Smooth muscle cell (in vitro differentiated cells): ENCODE results near the gene ARHGAP25. TPM values are rescaled to one million over a fixed set of nuclear protein-coding genes. Genes with fewer than 3 reads are reported as not detected.

Experiments used
- DNase-seq: peaks from one replicate; lab custom pipeline; 2025; ENCODE audit not compliant: unreplicated experiment; lab: John Stamatoyannopoulos, UW
- H2AFZ ChIP-seq: fragments of 200-600 bp; sonication (generic); 2 replicates; pipeline ENCODE4 v1.6.0; 2016; ENCODE audit warnings: antibody characterized with exemption, low read depth, mild to moderate bottlenecking
- H3F3A ChIP-seq: fragments of 200-600 bp; sonication (generic); 2 replicates; pipeline ENCODE4 v1.6.0; 2017; ENCODE audit warnings: antibody characterized with exemption, low read depth
- H3K27ac ChIP-seq: fragments of 200-600 bp; sonication (generic); 2 replicates; pipeline ENCODE4 v1.5.1; 2016; ENCODE audit warnings: low read depth, mild to moderate bottlenecking
- H3K27me3 ChIP-seq: fragments of 200-600 bp; sonication (generic); 2 replicates; pipeline ENCODE4 v1.6.1; 2016; ENCODE audit warnings: low read depth, mild to moderate bottlenecking
- H3K36me3 ChIP-seq: fragments of 200-600 bp; sonication (generic); 2 replicates; pipeline ENCODE4 v1.5.1; 2016; ENCODE audit warnings: low read depth
- H3K4me1 ChIP-seq: fragments of 200-600 bp; sonication (generic); 2 replicates; pipeline ENCODE4 v1.5.1; 2016; ENCODE audit warnings: low read depth
- H3K4me2 ChIP-seq: fragments of 200-600 bp; sonication (generic); 2 replicates; pipeline ENCODE4 v1.6.0; 2016; ENCODE audit warnings: mild to moderate bottlenecking
- H3K4me3 ChIP-seq: fragments of 200-600 bp; sonication (generic); 2 replicates; pipeline ENCODE4 v1.5.1; 2016; ENCODE audit warnings: mild to moderate bottlenecking
- H3K79me2 ChIP-seq: fragments of 200-600 bp; sonication (generic); 2 replicates; pipeline ENCODE4 v1.6.0; 2016; ENCODE audit warnings: low read depth, mild to moderate bottlenecking
- H3K9ac ChIP-seq: fragments of 200-600 bp; sonication (generic); 2 replicates; pipeline ENCODE4 v1.6.0; 2016; ENCODE audit warnings: low read depth
- H3K9me3 ChIP-seq: fragments of 200-600 bp; sonication (generic); replicated peaks from 2 replicates; pipeline ENCODE4 v1.5.1; 2016; ENCODE audit warnings: low read depth
- H4K20me1 ChIP-seq: fragments of 200-600 bp; sonication (generic); 2 replicates; pipeline ENCODE4 v1.6.0; 2016; ENCODE audit warnings: low read depth
- WGBS: methylation state at CpG from one replicate; pipeline ENCODE4 v1.1.7; 2016; ENCODE audit warnings: low lambda C conversion rate; 5-methylcytosine and 5-hydroxymethylcytosine counted together
- polyA plus RNA-seq: library from polyadenylated mRNA; unstranded; fragments of >200 nt; fragmentation: Nextera tagmentation; extraction: Ambion mirVana; gene quantifications from 2 replicates; pipeline ENCODE4 v1.2.1, GENCODE V29; 2016
- total RNA-seq: library from RNA; depleted of rRNA; stranded (reverse); fragments of >200 nt; gene quantifications from 2 replicates; pipeline ENCODE4 v1.2.3, GENCODE V29; 2014
- TF ChIP-seq, protein P1 (sequence below): fragments of 200-600 bp; sonication (generic); IDR thresholded peaks from 2 replicates; pipeline ENCODE4 v1.5.1; 2017; ENCODE audit warnings: borderline replicate concordance, mild to moderate bottlenecking, antibody characterized with exemption; ENCODE audit not compliant: insufficient read depth, poor library complexity, severe bottlenecking

Gene ARHGAP25
- total and polyA plus RNA-seq, 2 experiments from 2014 or later = 1.5 to 2.0 TPM

DNA sequence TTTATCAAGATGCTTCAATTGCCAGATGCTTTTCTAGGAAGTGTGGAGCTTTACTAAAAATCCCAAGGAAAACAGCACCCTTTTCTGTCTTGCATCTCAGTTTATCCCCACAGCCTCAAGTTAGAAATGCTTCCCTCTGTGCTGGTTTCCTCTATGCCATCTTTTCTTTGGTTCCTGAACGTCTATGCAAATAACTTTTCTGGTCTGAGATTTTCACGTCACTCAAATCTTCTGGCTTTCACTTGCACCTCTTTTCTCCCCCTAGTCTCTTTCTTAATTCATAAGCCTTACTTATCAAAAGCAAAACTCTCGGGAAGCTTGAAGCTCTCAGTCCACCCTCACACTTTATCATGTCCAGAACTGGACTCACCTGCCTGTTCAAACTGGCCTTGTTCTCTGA is 33.9 kb downstream of the ARHGAP25 start:
- TF ChIP-seq, protein P1, sequence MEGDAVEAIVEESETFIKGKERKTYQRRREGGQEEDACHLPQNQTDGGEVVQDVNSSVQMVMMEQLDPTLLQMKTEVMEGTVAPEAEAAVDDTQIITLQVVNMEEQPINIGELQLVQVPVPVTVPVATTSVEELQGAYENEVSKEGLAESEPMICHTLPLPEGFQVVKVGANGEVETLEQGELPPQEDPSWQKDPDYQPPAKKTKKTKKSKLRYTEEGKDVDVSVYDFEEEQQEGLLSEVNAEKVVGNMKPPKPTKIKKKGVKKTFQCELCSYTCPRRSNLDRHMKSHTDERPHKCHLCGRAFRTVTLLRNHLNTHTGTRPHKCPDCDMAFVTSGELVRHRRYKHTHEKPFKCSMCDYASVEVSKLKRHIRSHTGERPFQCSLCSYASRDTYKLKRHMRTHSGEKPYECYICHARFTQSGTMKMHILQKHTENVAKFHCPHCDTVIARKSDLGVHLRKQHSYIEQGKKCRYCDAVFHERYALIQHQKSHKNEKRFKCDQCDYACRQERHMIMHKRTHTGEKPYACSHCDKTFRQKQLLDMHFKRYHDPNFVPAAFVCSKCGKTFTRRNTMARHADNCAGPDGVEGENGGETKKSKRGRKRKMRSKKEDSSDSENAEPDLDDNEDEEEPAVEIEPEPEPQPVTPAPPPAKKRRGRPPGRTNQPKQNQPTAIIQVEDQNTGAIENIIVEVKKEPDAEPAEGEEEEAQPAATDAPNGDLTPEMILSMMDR = no peak
- H3K4me2 ChIP-seq = no peak overlapping the region
- H3K27ac ChIP-seq = no peak overlapping the region
- no peak overlapping the region for H2AFZ ChIP-seq
- H3K27me3 ChIP-seq = no peaks in the 10 kb centered on the region
- H4K20me1 ChIP-seq = no peaks in the 10 kb centered on the region
- peaks cover 25% of the 10 kb centered on the region for H3F3A ChIP-seq
- H3K36me3 ChIP-seq = no peaks in the 10 kb centered on the region
- no peaks in the 10 kb centered on the region for H3K79me2 ChIP-seq
- H3K9me3 ChIP-seq = no peaks in the 10 kb centered on the region
- H3K4me1 ChIP-seq = peaks cover 37% of the 10 kb centered on the region
- no peak overlapping the region for H3K4me3 ChIP-seq
- DNase-seq = no peak
- WGBS = 63% methylated on average over 3 of the region's 3 CpGs
- no peak overlapping the region for H3K9ac ChIP-seq

DNA sequence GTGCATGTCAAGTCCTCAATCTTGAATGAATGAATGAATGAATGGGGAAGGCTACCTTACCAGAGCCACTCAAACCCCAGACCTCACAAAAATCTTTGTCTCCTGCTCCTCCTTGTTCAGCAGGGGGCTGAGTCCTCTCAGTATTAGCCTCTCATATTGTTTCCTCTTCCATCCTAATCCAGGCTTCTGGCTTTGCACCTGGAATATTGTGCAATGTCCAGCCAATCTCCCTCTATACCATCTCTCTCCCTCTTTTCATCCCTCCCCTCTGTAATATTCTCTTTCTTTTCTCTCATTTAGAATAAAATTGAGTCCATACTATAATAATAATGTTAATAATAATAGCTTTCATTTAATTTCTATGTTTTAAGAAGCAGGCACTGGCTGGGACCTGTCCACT is 34.3 kb downstream of the ARHGAP25 start:
- no peaks in the 10 kb centered on the region for H3K9me3 ChIP-seq
- H3K27me3 ChIP-seq = no peaks in the 10 kb centered on the region
- peak overlapping the region; percentile 1 for H3K27ac ChIP-seq
- no peak for DNase-seq
- no peaks in the 10 kb centered on the region for H3K79me2 ChIP-seq
- TF ChIP-seq, protein P1 = no peak
- H3K4me3 ChIP-seq = no peak overlapping the region
- peaks cover 21% of the 10 kb centered on the region for H3F3A ChIP-seq
- H3K9ac ChIP-seq = no peak overlapping the region
- no peaks in the 10 kb centered on the region for H3K36me3 ChIP-seq
- peaks cover 32% of the 10 kb centered on the region for H3K4me1 ChIP-seq
- H3K4me2 ChIP-seq = peak overlapping the region; percentile 68
- H2AFZ ChIP-seq = no peak overlapping the region
- no peaks in the 10 kb centered on the region for H4K20me1 ChIP-seq

DNA sequence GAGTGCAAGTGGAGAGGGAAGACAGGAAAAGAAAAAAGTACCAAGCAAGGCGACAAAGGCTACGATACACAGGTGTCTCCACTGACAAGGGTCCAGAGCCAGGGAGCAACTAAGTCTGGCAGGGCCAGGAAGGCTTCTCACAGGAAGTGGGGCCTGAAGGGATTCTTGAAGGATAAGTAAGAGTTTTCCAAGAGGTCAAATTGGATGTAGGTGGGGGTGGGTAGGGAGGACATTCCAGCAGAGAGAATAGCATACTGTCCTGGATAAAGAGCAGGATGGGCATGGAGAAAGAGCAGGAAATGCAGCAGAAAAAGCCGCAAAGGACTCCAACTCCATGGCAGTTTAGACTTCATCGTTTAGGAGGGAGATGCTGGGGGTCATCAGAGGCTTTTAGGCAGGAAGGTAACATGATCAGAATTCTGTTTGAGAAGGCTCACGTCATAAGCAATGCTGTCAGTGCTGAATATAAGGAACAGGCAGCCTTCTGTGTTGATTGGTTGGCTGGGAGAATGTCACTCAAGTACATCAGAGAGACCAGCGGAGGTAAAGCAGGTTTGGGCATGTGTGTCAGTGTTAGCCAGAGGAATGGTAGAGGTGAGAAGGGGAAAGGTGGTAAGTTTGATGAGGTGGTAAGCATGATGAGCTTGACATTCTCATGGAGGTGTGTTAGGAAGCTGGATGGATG is 35.1 kb downstream of the ARHGAP25 start:
- Histone ChIP-seq H2AFZ (peak overlapping the region; percentile 10), H3K9ac (peak overlapping the region; percentile 21), H3K27me3 (no peaks in the 10 kb centered on the region), H3K4me1 (peaks cover 25% of the 10 kb centered on the region), H3K79me2 (no peaks in the 10 kb centered on the region), H3F3A (peaks cover 14% of the 10 kb centered on the region), H3K4me2 (peak overlapping the region; percentile 68), H3K27ac (peak overlapping the region; percentile 1), H3K36me3 (no peaks in the 10 kb centered on the region), H3K9me3 (no peaks in the 10 kb centered on the region), H3K4me3 (no peak overlapping the region), H4K20me1 (no peaks in the 10 kb centered on the region)
- TF ChIP-seq, protein P1 = no peak
- DNase-seq = no peak
- 75% methylated on average over 6 of the region's 6 CpGs for WGBS
